Epithelial cell of esophagus (primary cell): Measurements from ENCODE around the gene PCDHA7.

Experiments
- DNase-seq: peaks from one replicate; pipeline ENCODE4 v3.0.0; 2010; ENCODE audit warnings: low read depth
- H3K4me3 ChIP-seq: 2 replicates; pipeline ENCODE4 v1.5.1; 2011; ENCODE audit warnings: mild to moderate bottlenecking, low read length, control low read depth
- TF ChIP-seq, protein P1 (sequence below): IDR thresholded peaks from 2 replicates; pipeline ENCODE4 v1.5.1; 2011; ENCODE audit warnings: low read depth, mild to moderate bottlenecking, low read length, control low read depth, inconsistent platforms; ENCODE audit not compliant: insufficient read depth; ENCODE audit errors: missing control alignments

PCDHA7 gene

GRCh38 chr5:140883927-140884697 lies 50.0 kb downstream of the PCDHA7 start:
- TF ChIP-seq, protein P1, sequence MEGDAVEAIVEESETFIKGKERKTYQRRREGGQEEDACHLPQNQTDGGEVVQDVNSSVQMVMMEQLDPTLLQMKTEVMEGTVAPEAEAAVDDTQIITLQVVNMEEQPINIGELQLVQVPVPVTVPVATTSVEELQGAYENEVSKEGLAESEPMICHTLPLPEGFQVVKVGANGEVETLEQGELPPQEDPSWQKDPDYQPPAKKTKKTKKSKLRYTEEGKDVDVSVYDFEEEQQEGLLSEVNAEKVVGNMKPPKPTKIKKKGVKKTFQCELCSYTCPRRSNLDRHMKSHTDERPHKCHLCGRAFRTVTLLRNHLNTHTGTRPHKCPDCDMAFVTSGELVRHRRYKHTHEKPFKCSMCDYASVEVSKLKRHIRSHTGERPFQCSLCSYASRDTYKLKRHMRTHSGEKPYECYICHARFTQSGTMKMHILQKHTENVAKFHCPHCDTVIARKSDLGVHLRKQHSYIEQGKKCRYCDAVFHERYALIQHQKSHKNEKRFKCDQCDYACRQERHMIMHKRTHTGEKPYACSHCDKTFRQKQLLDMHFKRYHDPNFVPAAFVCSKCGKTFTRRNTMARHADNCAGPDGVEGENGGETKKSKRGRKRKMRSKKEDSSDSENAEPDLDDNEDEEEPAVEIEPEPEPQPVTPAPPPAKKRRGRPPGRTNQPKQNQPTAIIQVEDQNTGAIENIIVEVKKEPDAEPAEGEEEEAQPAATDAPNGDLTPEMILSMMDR, result no peak
- no peak for DNase-seq
- no peak overlapping the region for H3K4me3 ChIP-seq
